Epithelial cell of proximal tubule (primary cell): ENCODE data around the gene AFG1L. TPM values are rescaled to one million over a fixed set of nuclear protein-coding genes. Genes with fewer than 3 reads are reported as not detected.

Source experiments
- DNase-seq: peaks from one replicate; pipeline ENCODE4 v3.0.0-alpha.2; 2011; ENCODE audit warnings: low read depth
- H3K4me3 ChIP-seq: 2 replicates; pipeline ENCODE4 v1.5.1; 2011; ENCODE audit warnings: low read depth, mild to moderate bottlenecking, low read length
- total RNA-seq: library from RNA; depleted of rRNA; stranded (reverse); fragments of >200 nt; gene quantifications from 2 replicates; pipeline ENCODE4 v1.2.3, GENCODE V29; 2015
- TF ChIP-seq, protein P1 (sequence below): conservative IDR thresholded peaks from 2 replicates; pipeline ENCODE4 v1.5.1; 2012; ENCODE audit warnings: low read depth, mild to moderate bottlenecking, low read length

Gene AFG1L
- total RNA-seq, 1 donor from 2014 or later = 1.8 TPM

DNA sequence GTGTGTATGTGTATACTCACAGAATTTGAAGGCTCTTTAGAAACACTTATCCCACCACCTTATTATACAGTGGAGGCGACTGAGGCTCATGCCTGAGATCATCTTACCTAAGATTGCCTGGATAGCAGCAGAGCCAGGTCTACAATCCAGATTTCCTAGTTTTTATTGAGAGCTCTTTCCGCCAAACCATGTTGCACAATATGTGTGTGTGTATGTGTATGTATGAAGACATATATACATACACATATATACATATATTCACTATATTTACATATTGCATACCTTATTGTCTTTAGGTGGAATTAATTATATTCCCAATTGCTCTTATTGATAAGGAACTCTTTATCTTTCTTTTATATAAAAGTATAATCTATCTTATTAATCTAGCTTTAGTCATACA lies 130.6 kb downstream of the AFG1L start:
- TF ChIP-seq, protein P1, sequence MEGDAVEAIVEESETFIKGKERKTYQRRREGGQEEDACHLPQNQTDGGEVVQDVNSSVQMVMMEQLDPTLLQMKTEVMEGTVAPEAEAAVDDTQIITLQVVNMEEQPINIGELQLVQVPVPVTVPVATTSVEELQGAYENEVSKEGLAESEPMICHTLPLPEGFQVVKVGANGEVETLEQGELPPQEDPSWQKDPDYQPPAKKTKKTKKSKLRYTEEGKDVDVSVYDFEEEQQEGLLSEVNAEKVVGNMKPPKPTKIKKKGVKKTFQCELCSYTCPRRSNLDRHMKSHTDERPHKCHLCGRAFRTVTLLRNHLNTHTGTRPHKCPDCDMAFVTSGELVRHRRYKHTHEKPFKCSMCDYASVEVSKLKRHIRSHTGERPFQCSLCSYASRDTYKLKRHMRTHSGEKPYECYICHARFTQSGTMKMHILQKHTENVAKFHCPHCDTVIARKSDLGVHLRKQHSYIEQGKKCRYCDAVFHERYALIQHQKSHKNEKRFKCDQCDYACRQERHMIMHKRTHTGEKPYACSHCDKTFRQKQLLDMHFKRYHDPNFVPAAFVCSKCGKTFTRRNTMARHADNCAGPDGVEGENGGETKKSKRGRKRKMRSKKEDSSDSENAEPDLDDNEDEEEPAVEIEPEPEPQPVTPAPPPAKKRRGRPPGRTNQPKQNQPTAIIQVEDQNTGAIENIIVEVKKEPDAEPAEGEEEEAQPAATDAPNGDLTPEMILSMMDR = no peak
- DNase-seq = no peak

DNA sequence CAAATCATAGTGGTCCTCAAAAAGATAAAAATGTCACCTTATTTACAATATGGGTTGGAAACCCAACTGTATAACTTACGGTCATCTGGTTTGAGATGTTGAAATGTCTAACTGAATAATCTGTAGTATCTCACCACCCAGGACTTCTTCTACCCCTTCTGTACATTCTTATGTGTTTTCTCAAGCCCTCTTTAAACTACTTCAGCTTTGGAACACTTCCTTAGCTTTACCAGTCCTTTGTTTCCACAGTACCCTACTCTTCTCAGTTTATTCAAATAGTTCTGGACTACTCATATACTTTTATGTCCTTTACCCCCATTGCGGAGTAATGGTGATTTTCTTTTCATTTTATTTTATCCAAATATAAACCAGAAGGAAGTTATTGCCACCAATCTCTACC lies 137.3 kb downstream of the AFG1L start:
- TF ChIP-seq, protein P1 = no peak
- H3K4me3 ChIP-seq = no peak overlapping the region
- DNase-seq = no peak

More for the DNA sequence above, 130.6 kb downstream of the AFG1L start:
- H3K4me3 ChIP-seq = no peak overlapping the region

DNA sequence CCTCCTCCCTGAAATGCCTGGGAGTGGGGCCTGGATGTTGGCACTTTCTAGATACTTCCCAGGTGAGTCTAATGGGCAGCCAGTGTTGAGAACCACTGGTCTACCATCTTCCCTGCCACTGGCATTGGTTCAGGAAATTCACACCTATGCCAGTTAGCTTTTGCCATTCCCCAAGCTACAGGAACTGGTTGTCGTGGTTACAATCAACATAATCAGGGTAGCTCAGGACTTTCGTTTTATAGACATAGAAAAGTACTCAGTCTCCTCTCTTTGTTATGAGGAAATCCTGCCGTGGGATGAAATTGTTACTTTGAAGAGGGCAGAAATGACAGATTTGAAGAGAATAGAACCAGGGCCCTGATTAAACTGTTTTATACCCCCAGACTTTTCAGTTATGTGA lies 137.9 kb downstream of the AFG1L start:
- no peak for DNase-seq
- H3K4me3 ChIP-seq = no peak overlapping the region
- TF ChIP-seq, protein P1 = no peak

DNA sequence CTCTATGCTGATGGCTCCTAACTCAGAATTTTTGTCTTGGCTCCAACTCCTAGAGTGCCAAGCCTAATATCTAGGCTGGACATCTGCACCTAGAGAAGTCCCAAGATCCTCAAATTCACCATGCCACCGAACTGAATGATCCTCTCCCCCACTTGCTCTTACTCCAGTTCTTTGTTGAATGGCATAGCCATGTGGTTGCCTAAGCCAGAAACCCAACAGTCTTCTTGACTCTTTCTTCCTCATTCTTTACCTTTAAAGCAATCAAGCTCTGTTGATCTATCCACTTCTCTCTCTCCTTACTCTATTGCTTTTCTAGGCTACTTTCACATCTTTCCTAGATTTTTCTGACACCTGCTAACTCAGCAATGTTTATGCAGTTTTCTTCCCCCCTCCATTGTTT lies 139.4 kb downstream of the AFG1L start:
- TF ChIP-seq, protein P1 = no peak
- H3K4me3 ChIP-seq = no peak overlapping the region
- no peak for DNase-seq

DNA sequence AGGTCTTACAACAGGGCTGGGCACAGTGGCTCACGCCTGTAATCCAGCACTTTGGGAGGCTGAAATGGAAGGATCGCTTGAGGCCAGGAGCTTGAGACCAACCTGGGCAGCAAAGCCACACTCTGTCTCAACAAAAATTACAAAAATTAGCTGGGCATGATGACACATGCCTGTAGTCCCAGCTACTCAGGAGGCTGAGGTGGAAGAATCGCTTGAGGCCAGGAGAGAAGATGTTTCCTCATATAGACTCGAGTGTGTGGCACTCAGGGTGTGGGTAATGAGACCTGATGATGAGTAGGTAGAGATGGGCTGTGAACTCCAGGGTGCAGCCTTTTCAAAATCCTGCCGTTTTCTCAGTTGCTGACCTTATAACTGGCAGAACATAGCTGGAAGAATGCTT lies 140.5 kb downstream of the AFG1L start:
- TF ChIP-seq, protein P1 = no peak
- DNase-seq = no peak
- no peak overlapping the region for H3K4me3 ChIP-seq

DNA sequence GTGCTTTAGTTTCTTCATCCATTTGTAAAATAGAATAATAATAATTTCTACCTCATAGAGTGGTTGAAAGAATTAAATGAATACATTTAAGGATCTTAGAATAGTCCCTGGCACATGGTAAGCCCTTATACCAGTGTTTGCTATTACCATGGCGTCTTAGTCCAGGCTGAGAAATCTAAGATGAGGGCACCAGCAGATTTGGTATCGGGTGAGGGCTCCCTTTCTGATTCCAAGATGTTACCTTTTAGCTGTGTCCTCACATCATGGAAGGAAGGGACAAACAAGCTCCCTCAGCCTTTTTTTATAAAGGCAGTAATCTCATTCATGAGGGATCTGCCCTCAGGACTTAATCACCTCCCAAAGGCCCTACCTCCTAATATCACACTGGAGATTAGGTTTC lies 141.9 kb downstream of the AFG1L start:
- DNase-seq = no peak
- TF ChIP-seq, protein P1 = no peak

DNA sequence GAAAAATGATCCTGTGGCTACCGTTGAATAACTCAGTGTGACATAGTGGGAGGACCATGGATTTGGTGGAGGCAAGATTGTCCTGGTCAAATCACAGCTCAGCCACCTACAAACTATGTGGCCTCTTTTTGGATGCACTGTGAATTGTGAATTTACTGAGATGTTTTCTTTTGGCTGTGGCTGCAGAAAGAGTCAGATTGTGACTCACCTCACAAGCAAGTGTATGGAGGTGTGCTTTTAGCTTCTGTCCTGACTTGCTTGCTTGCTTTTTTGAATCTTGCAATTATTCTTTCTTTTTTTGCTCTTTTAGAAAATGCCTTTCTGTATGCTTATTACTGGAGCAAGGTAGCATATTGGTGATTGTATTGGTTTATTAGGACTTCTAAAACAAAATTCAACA lies 143.0 kb downstream of the AFG1L start:
- DNase-seq = no peak
- no peak overlapping the region for H3K4me3 ChIP-seq
- TF ChIP-seq, protein P1 = no peak

More for the DNA sequence above, 141.9 kb downstream of the AFG1L start:
- H3K4me3 ChIP-seq = no peak overlapping the region
